Neural progenitor cell (in vitro differentiated cells): ENCODE measurements around the gene FBXL15.

Source experiments
- EZH2 ChIP-seq: fragments of 200-600 bp; sonication (generic); IDR thresholded peaks from 2 replicates; pipeline ENCODE4 v1.6.1; 2017; ENCODE audit warnings: antibody characterized with exemption, mild to moderate bottlenecking, moderate library complexity
- EZH2phosphoT487 ChIP-seq: fragments of 200-600 bp; sonication (generic); IDR thresholded peaks from 2 replicates; pipeline ENCODE4 v1.6.1; 2017; ENCODE audit warnings: antibody characterized with exemption
- TF ChIP-seq, protein P1 (sequence below): fragments of 200-600 bp; sonication (generic); IDR thresholded peaks from 2 replicates; pipeline ENCODE4 v1.5.1; 2017; ENCODE audit warnings: antibody characterized with exemption, mild to moderate bottlenecking

DNA sequence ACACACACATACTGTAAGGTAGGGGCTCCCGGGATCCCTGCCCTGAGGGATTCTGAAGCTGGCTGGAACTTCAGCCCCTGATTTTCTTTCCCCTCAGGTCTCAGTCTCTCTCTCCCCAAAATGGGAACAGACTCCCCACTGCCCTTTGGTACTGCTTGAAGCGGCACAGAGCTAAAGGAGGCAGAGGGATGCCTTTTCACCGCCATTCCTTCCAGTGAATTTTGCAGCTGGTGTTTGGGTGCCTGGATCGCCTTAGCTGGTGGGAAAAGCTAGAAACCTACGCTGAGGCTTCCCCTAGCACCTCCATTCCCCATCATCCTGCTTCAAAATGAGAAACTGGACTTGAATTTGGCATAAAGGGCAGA lies 14.5 kb downstream of the FBXL15 start:
- TF ChIP-seq, protein P1, sequence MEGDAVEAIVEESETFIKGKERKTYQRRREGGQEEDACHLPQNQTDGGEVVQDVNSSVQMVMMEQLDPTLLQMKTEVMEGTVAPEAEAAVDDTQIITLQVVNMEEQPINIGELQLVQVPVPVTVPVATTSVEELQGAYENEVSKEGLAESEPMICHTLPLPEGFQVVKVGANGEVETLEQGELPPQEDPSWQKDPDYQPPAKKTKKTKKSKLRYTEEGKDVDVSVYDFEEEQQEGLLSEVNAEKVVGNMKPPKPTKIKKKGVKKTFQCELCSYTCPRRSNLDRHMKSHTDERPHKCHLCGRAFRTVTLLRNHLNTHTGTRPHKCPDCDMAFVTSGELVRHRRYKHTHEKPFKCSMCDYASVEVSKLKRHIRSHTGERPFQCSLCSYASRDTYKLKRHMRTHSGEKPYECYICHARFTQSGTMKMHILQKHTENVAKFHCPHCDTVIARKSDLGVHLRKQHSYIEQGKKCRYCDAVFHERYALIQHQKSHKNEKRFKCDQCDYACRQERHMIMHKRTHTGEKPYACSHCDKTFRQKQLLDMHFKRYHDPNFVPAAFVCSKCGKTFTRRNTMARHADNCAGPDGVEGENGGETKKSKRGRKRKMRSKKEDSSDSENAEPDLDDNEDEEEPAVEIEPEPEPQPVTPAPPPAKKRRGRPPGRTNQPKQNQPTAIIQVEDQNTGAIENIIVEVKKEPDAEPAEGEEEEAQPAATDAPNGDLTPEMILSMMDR = no peak
- TF ChIP-seq EZH2 (peak; percentile 43), EZH2phosphoT487 (no peak)
